ENCODE data around the gene MRNIP.

DNA sequence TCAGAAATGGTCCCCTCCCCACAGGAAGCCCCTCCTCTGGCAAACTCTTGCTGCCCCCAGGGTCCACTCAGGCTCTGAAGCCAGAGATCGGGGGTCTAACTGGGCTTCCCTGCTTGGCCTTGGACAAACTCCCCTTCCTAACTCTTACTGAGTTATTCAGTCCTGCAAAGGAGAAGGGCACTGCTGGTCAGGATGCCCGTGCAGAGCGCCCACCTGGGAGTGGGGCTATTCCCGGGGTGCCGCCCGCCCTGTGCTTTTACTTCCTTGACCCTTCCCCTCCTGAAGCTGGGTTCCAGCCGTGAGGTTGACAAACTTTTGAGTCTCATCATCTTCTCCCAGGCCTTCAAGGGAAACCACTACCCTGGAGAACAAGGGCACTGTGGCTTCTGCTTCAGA lies 44.1 kb upstream of the MRNIP start:
- no peak for TF ChIP-seq POLR2A (IDR thresholded peaks at IDR 0.05)
- TF ChIP-seq, protein P1, sequence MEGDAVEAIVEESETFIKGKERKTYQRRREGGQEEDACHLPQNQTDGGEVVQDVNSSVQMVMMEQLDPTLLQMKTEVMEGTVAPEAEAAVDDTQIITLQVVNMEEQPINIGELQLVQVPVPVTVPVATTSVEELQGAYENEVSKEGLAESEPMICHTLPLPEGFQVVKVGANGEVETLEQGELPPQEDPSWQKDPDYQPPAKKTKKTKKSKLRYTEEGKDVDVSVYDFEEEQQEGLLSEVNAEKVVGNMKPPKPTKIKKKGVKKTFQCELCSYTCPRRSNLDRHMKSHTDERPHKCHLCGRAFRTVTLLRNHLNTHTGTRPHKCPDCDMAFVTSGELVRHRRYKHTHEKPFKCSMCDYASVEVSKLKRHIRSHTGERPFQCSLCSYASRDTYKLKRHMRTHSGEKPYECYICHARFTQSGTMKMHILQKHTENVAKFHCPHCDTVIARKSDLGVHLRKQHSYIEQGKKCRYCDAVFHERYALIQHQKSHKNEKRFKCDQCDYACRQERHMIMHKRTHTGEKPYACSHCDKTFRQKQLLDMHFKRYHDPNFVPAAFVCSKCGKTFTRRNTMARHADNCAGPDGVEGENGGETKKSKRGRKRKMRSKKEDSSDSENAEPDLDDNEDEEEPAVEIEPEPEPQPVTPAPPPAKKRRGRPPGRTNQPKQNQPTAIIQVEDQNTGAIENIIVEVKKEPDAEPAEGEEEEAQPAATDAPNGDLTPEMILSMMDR (IDR thresholded peaks at IDR 0.05) = no peak

Data from gastroesophageal sphincter (tissue), 3 donors.